Esophagus muscularis mucosa (tissue), 4 donors: ENCODE data around the gene ABO.

Experiments
- CTCF ChIP-seq, 3 experiments: fragments of 200-600 bp in 2 of 3; fragments of 450-650 bp in 1 of 3; sonication (generic) in 2 of 3; IDR thresholded peaks; one replicate each; pipeline ENCODE4 v1.5.1; 2017 to 2019; ENCODE audit warnings: antibody characterized with exemption in 3 of 3, mild to moderate bottlenecking in 2 of 3, moderate library complexity in 1 of 3
- EP300 ChIP-seq: sonication (generic); formaldehyde crosslinking; IDR thresholded peaks from one replicate; pipeline ENCODE4 v1.6.1; 2017; ENCODE audit warnings: antibody characterized with exemption
- POLR2A ChIP-seq: fragments of 450-650 bp; IDR thresholded peaks from one replicate; pipeline ENCODE4 v1.6.1; 2017; ENCODE audit warnings: antibody characterized with exemption, moderate library complexity, mild to moderate bottlenecking, low read depth

- TF ChIP-seq CTCF (IDR thresholded peaks at IDR 0.05) (no peak), POLR2A (no peak), EP300 (no peak)
Observed at GRCh38 chr9:133290751-133291302, 15.8 kb upstream of the ABO start.
